Body of pancreas (tissue), 4 donors: ENCODE data around the gene USP6NL. TPM values are rescaled to one million over a fixed set of nuclear protein-coding genes. Genes with fewer than 3 reads are reported as not detected.

Source experiments
- ATAC-seq: fragments of 150-250 bp; one replicate; pipeline ENCODE4 v1.9.1; 2016
- DNase-seq, 4 donors: peaks; one replicate each; pipeline ENCODE4 v3.0.0-alpha.2; 2019
- H3K27ac ChIP-seq, 4 donors: fragments of 200-600 bp; sonication (generic); 1 replicate in 3 of 4; 2 replicates in 1 of 4; pipeline versions ENCODE4 v1.5.1 to v1.6.1; 2016 to 2019; ENCODE audit warnings: mild to moderate bottlenecking in 1 of 4, mixed read lengths in 1 of 4, moderate library complexity in 1 of 4
- H3K27me3 ChIP-seq, 2 donors: fragments of 200-600 bp; sonication (generic); one replicate each; pipeline ENCODE4 v1.6.0; 2016; ENCODE audit warnings: mild to moderate bottlenecking in 1 of 2
- H3K36me3 ChIP-seq, 2 donors: fragments of 200-600 bp; sonication (generic); replicated peaks in 1 of 2; 2 replicates each; pipeline ENCODE4 v1.5.1; 2016; ENCODE audit warnings: low read depth in 2 of 2; ENCODE audit not compliant: insufficient read depth in 1 of 2
- H3K4me1 ChIP-seq: fragments of 200-600 bp; sonication (generic); one replicate; pipeline ENCODE4 v1.6.0; 2016
- H3K4me3 ChIP-seq, 2 donors: fragments of 200-600 bp; sonication (generic); 1 replicate in 1 of 2; 2 replicates in 1 of 2; pipeline ENCODE4 v1.5.1; 2016 to 2019
- H3K9me3 ChIP-seq, 3 donors: fragments of 200-600 bp; sonication (generic); 1 replicate in 2 of 3; 2 replicates in 1 of 3; pipeline ENCODE4 v1.5.1; 2016
- CTCF ChIP-seq, 7 experiments: fragments of 450-650 bp in 4 of 7; fragments of 200-600 bp in 3 of 7; sonication (generic) in 3 of 7; IDR thresholded peaks; one replicate each; pipeline ENCODE4 v1.5.1; 2016 to 2019; ENCODE audit warnings: antibody characterized with exemption in 7 of 7
- POLR2A ChIP-seq, 3 donors: fragments of 450-650 bp; IDR thresholded peaks; one replicate each; pipeline ENCODE4 v1.6.1; 2016; ENCODE audit warnings: antibody characterized with exemption in 3 of 3, mild to moderate bottlenecking in 2 of 3
- WGBS, 2 donors: methylation state at CpG; one replicate each; pipeline ENCODE4 v1.1.5; 2017; 5-methylcytosine and 5-hydroxymethylcytosine counted together
- intact Hi-C: fragments of 100-400 bp; cut with DNase I; formaldehyde crosslinking; loops from one replicate; pipeline ENCODE4 v1.15.1; 2023
- total RNA-seq, 2 donors: library from RNA; depleted of rRNA; stranded (reverse); fragments of >200 nt; gene quantifications; one replicate each; pipeline ENCODE4 v1.1.0, GENCODE V29; 2016

Gene USP6NL
- total RNA-seq, 2 donors from 2014 or later, result 13.7 to 16.8 TPM

GRCh38 chr10:11468126-11468742 is 143.2 kb downstream of the USP6NL start:
- Histone ChIP-seq H3K9me3 (no peaks in the 10 kb centered on the region), H3K27me3 (no peaks in the 10 kb centered on the region), H3K36me3 (peaks cover 0 to 3% of the 10 kb centered on the region in 2 donors), H3K4me3 (no peak overlapping the region), H3K27ac (peak overlapping the region in 1 of 4 donors; percentile 48), H3K4me1 (peaks cover 9% of the 10 kb centered on the region)
- intact Hi-C loops, result no loop called here
- DNase-seq (peak; percentile 56 to 76 (median 74)), ATAC-seq (peak; percentile 81)
- 42 to 61% methylated on average over 7 of the region's 7 CpGs for WGBS, 2 donors
- TF ChIP-seq CTCF (IDR thresholded peaks at IDR 0.05) (no peak), POLR2A (IDR thresholded peaks at IDR 0.05) (no peak)

DNA sequence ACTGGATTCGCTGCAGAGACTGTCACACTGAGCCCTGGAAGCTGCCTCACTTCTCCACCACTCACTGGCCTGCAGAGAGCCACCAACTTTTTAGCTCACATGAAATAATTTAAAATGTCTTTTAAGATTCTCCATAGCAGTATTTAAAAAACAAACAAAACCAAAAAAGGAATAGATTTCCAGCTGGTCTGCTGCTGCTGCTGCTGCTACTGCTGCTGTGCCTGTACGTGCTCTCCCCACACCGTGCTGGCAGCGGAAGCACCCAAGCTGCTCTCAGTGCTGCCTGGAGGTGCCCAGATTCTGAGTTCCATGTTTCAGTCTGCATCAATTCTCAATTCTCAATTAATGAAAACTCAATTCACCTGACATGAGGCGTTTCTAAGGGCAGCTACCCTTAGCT is 146.0 kb downstream of the USP6NL start:
- Histone ChIP-seq H3K27ac (no peak overlapping the region), H3K4me3 (no peak overlapping the region), H3K4me1 (peaks cover 9% of the 10 kb centered on the region), H3K27me3 (no peaks in the 10 kb centered on the region), H3K36me3 (peaks cover 0 to 10% of the 10 kb centered on the region in 2 donors), H3K9me3 (no peaks in the 10 kb centered on the region)
- 92 to 100% methylated on average over 5 of the region's 5 CpGs for WGBS, 2 donors
- no peak for ATAC-seq
- TF ChIP-seq POLR2A (IDR thresholded peaks at IDR 0.05) (no peak), CTCF (IDR thresholded peaks at IDR 0.05) (no peak)
- intact Hi-C loops, result no loop called here
- no peak for DNase-seq

- WGBS, 2 donors, result 94% methylated on average over 24 to 26 of the region's 26 CpGs
- ATAC-seq, result no peak
Observed at GRCh38 chr10:11463111-11463510, 148.3 kb downstream of the USP6NL start.

GRCh38 chr10:11462071-11462470 is 149.4 kb downstream of the USP6NL start:
- ATAC-seq (no peak), DNase-seq (no peak)
- Histone ChIP-seq H3K4me3 (no peak overlapping the region), H3K4me1 (no peaks in the 10 kb centered on the region), H3K27me3 (no peaks in the 10 kb centered on the region), H3K27ac (no peak overlapping the region), H3K9me3 (no peaks in the 10 kb centered on the region), H3K36me3 (peaks cover 0 to 10% of the 10 kb centered on the region in 2 donors)
- WGBS, 2 donors, result 88 to 92% methylated on average over 10 of the region's 10 CpGs
- intact Hi-C loops, result no loop called here
- TF ChIP-seq POLR2A (IDR thresholded peaks at IDR 0.05) (no peak), CTCF (IDR thresholded peaks at IDR 0.05) (no peak)

More at GRCh38 chr10:11463111-11463510, 148.3 kb downstream of the USP6NL start:
- H3K4me3 ChIP-seq, result no peak overlapping the region
- H3K27me3 ChIP-seq, result no peaks in the 10 kb centered on the region
- H3K4me1 ChIP-seq, result peaks cover 4% of the 10 kb centered on the region
- DNase-seq, result no peak
- no peak for TF ChIP-seq CTCF (IDR thresholded peaks at IDR 0.05)
- no peak for TF ChIP-seq POLR2A (IDR thresholded peaks at IDR 0.05)
- no peaks in the 10 kb centered on the region for H3K9me3 ChIP-seq
- H3K36me3 ChIP-seq, result peaks cover 0 to 10% of the 10 kb centered on the region in 2 donors
- no peak overlapping the region for H3K27ac ChIP-seq
- intact Hi-C loops, result no loop called here

DNA sequence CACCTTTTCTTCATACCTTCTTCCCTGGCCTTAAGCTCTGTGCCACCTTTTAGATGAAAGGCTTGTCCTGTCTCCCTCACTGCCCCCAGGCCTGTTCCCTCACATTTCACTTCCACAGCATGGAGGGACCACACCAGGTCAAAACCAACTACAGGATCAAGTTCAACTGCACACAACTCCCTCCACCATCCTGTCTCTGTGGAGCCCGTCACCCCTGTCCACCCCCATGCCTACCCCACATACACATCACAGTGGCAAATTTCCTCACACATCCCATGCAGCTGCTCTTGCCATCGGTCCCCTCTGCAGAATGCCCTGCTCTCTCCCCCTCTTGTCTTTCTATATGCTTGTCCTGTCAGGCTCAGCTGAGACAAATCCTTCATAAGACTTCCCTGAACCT is 154.1 kb downstream of the USP6NL start:
- TF ChIP-seq CTCF (IDR thresholded peaks at IDR 0.05) (no peak), POLR2A (IDR thresholded peaks at IDR 0.05) (no peak)
- intact Hi-C loops, result no loop called here
- ATAC-seq (no peak), DNase-seq (no peak)
- Histone ChIP-seq H3K9me3 (no peaks in the 10 kb centered on the region), H3K4me1 (no peaks in the 10 kb centered on the region), H3K27ac (no peak overlapping the region), H3K4me3 (no peak overlapping the region), H3K36me3 (peaks cover 0 to under 1% of the 10 kb centered on the region in 2 donors), H3K27me3 (no peaks in the 10 kb centered on the region)
- whole genome bisulfite sequencing, 2 donors, result 96 to 97% methylated on average over 2 of the region's 2 CpGs
